Loucy (cell line): ENCODE measurements around the gene KLHDC8B.

Experiments
- H2AFZ ChIP-seq: fragments of 200-600 bp; sonication (generic); 2 replicates; pipeline ENCODE4 v1.6.0; 2016; ENCODE audit warnings: antibody characterized with exemption, mild to moderate bottlenecking, low read length, moderate library complexity
- H3F3A ChIP-seq: fragments of 200-600 bp; 2 replicates; pipeline ENCODE4 v1.6.0; 2016; ENCODE audit warnings: antibody characterized with exemption, low read depth, mild to moderate bottlenecking
- H3K27me3 ChIP-seq: fragments of 200-600 bp; sonication (generic); 2 replicates; pipeline ENCODE4 v1.6.1; 2014; ENCODE audit warnings: low read length, mild to moderate bottlenecking; ENCODE audit not compliant: insufficient read depth, poor library complexity, severe bottlenecking
- H3K36me3 ChIP-seq: fragments of 200-600 bp; sonication (generic); 2 replicates; pipeline ENCODE4 v1.6.1; 2016; ENCODE audit warnings: low read length; ENCODE audit not compliant: insufficient read depth
- H3K4me1 ChIP-seq: fragments of 200-600 bp; sonication (generic); 2 replicates; pipeline ENCODE4 v1.5.1; 2014; ENCODE audit warnings: low read length, mild to moderate bottlenecking; ENCODE audit not compliant: insufficient read depth, poor library complexity, severe bottlenecking
- H3K4me2 ChIP-seq: fragments of 200-600 bp; sonication (generic); 2 replicates; pipeline ENCODE4 v1.6.0; 2014; ENCODE audit warnings: antibody characterized with exemption, low read length, low read depth, mild to moderate bottlenecking; ENCODE audit not compliant: poor library complexity, severe bottlenecking
- H3K4me3 ChIP-seq: fragments of 200-600 bp; sonication (generic); 2 replicates; pipeline ENCODE4 v1.5.1; 2014; ENCODE audit warnings: low read length, mild to moderate bottlenecking, mixed read lengths; ENCODE audit not compliant: poor library complexity, severe bottlenecking
- H3K79me2 ChIP-seq: fragments of 200-600 bp; sonication (generic); 2 replicates; pipeline ENCODE4 v1.6.1; 2014; ENCODE audit warnings: low read length; ENCODE audit not compliant: insufficient read depth
- H3K9ac ChIP-seq: fragments of 200-600 bp; sonication (generic); 2 replicates; pipeline ENCODE4 v1.6.0; 2014; ENCODE audit warnings: mild to moderate bottlenecking, low read depth, low read length, moderate library complexity; ENCODE audit not compliant: poor library complexity, severe bottlenecking
- H3K9me2 ChIP-seq: fragments of 200-600 bp; sonication (generic); replicated peaks from 2 replicates; pipeline ENCODE4 v1.6.1; 2016; ENCODE audit warnings: low read depth, low read length, mixed read lengths
- H3K9me3 ChIP-seq: fragments of 200-600 bp; sonication (generic); 2 replicates; pipeline ENCODE4 v1.6.1; 2014; ENCODE audit warnings: mild to moderate bottlenecking, antibody characterized with exemption, low read length, low read depth; ENCODE audit not compliant: insufficient read depth
- H4K20me1 ChIP-seq: fragments of 200-600 bp; sonication (generic); 2 replicates; pipeline ENCODE4 v1.6.0; 2014; ENCODE audit warnings: antibody characterized with exemption, low read length, mild to moderate bottlenecking; ENCODE audit not compliant: insufficient read depth, poor library complexity, severe bottlenecking
- EZH2phosphoT487 ChIP-seq: fragments of 200-600 bp; IDR thresholded peaks from 2 replicates; pipeline ENCODE4 v1.6.1; 2018; ENCODE audit warnings: antibody characterized with exemption, mild to moderate bottlenecking, moderate library complexity, borderline replicate concordance
- TF ChIP-seq, protein P1 (sequence below): fragments of 200-600 bp; sonication (generic); conservative IDR thresholded peaks from 2 replicates; pipeline ENCODE4 v1.5.1; 2014; ENCODE audit warnings: mild to moderate bottlenecking, antibody characterized with exemption, low read length

The KLHDC8B gene

DNA sequence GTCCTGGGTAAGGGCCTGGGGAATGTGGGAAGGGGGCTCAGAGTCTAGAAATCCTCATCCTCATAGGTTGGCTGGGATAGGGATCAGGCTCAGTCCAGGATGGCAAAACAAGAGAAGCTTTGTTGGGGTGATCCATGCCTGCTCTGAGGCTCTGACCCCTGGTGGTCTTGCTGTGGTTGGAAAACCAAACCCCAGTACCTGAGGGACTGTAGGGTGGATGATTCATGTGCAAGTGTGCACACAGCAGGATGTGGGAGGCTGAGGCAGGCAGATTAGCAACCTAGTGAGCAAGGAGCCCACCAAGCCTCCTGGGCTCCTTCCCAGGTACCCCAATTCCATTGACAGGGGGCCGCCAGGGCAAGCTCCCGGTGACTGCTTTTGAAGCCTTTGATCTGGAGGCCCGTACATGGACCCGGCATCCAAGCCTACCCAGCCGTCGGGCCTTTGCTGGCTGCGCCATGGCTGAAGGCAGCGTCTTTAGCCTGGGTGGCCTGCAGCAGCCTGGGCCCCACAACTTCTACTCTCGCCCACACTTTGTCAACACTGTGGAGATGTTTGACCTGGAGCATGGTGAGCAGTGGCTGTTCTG, 3.1 kb downstream of the KLHDC8B start:
- Histone ChIP-seq H3F3A (no peaks in the 10 kb centered on the region), H3K9ac (no peak overlapping the region), H3K9me2 (no peaks in the 10 kb centered on the region), H4K20me1 (no peaks in the 10 kb centered on the region), H2AFZ (no peak overlapping the region), H3K27me3 (peaks cover 36% of the 10 kb centered on the region), H3K4me1 (peaks cover 12% of the 10 kb centered on the region), H3K4me2 (no peak overlapping the region), H3K4me3 (no peak overlapping the region), H3K79me2 (no peaks in the 10 kb centered on the region), H3K9me3 (no peaks in the 10 kb centered on the region), H3K36me3 (no peaks in the 10 kb centered on the region)
- TF ChIP-seq, protein P1, sequence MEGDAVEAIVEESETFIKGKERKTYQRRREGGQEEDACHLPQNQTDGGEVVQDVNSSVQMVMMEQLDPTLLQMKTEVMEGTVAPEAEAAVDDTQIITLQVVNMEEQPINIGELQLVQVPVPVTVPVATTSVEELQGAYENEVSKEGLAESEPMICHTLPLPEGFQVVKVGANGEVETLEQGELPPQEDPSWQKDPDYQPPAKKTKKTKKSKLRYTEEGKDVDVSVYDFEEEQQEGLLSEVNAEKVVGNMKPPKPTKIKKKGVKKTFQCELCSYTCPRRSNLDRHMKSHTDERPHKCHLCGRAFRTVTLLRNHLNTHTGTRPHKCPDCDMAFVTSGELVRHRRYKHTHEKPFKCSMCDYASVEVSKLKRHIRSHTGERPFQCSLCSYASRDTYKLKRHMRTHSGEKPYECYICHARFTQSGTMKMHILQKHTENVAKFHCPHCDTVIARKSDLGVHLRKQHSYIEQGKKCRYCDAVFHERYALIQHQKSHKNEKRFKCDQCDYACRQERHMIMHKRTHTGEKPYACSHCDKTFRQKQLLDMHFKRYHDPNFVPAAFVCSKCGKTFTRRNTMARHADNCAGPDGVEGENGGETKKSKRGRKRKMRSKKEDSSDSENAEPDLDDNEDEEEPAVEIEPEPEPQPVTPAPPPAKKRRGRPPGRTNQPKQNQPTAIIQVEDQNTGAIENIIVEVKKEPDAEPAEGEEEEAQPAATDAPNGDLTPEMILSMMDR, result no peak
- TF ChIP-seq EZH2phosphoT487, result no peak

DNA sequence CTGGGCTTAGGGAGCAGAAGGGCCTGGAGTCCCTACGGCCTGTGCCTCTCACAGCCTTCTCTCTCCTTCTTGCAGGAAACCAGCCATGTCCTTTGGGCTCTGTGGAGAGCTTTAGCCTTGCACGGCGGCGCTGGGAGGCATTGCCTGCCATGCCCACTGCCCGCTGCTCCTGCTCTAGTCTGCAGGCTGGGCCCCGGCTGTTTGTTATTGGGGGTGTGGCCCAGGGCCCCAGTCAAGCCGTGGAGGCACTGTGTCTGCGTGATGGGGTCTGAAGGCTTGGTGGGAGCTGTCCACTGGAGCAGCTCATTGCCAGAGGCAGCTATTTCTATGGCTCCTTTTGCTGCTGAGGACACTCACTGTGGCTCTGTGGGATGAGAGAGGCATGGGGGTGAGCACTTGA, 4.1 kb downstream of the KLHDC8B start:
- no peaks in the 10 kb centered on the region for H3K9me2 ChIP-seq
- TF ChIP-seq, protein P1, result no peak
- no peak for TF ChIP-seq EZH2phosphoT487
- no peak overlapping the region for H2AFZ ChIP-seq
- no peaks in the 10 kb centered on the region for H3K79me2 ChIP-seq
- H3K9ac ChIP-seq, result no peak overlapping the region
- H3K36me3 ChIP-seq, result no peaks in the 10 kb centered on the region
- H3K9me3 ChIP-seq, result no peaks in the 10 kb centered on the region
- no peaks in the 10 kb centered on the region for H3F3A ChIP-seq
- no peaks in the 10 kb centered on the region for H4K20me1 ChIP-seq
- H3K4me1 ChIP-seq, result peaks cover 12% of the 10 kb centered on the region
- no peak overlapping the region for H3K4me3 ChIP-seq
- no peak overlapping the region for H3K4me2 ChIP-seq
- H3K27me3 ChIP-seq, result peaks cover 26% of the 10 kb centered on the region

DNA sequence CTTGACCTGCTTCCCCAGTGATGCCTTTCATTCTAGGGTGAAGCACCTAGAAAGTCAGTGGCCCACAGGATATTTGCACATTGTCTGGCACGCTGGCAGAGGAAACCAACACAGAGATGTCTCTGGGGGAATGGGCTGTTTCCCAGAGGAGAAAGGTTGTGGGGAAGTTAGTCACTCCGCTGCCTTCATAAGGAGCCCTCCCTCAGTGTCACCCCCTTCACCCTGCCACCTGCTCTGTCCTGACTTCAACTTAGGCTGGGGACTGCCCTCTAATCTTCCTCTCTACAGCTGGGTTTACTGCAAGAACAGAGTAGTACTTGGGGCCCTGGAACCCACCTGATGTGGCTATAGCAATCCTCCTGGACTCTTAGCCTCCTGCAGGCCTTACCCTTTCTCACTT, 5.7 kb downstream of the KLHDC8B start:
- no peak overlapping the region for H3K4me3 ChIP-seq
- peaks cover 21% of the 10 kb centered on the region for H3K27me3 ChIP-seq
- H3K79me2 ChIP-seq, result no peaks in the 10 kb centered on the region
- H3K9ac ChIP-seq, result no peak overlapping the region
- H4K20me1 ChIP-seq, result no peaks in the 10 kb centered on the region
- TF ChIP-seq, protein P1, result no peak
- no peak for TF ChIP-seq EZH2phosphoT487
- no peaks in the 10 kb centered on the region for H3K36me3 ChIP-seq
- H2AFZ ChIP-seq, result no peak overlapping the region
- H3K9me3 ChIP-seq, result no peaks in the 10 kb centered on the region
- H3F3A ChIP-seq, result no peaks in the 10 kb centered on the region
- H3K4me2 ChIP-seq, result no peak overlapping the region
- H3K9me2 ChIP-seq, result no peaks in the 10 kb centered on the region
- H3K4me1 ChIP-seq, result peaks cover 12% of the 10 kb centered on the region
